Central memory CD4-positive, alpha-beta T cell (primary cell): Measurements from ENCODE around the gene KCNJ10.

Experiments used
- DNase-seq: peaks from one replicate; pipeline ENCODE4 v3.0.0; 2022

KCNJ10 gene

DNA sequence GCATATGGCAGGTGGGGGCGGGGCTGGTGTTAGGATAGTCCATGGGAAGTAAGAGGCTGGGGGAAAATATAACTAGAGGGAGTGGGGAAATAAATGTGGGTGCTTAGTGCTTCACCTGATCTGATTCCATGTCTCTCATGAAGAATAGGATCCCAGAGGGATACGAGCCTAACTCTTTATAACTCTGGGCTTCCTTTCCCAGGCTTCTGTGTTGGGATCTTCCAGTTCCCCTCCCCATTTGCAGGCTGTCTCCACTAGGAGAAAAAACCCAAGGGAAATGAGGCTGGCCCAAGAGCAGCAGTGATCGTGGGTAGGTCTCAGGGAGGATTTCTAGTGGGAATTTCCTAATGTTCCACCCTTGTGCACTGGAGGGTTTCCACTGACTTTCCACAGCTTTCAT lies 13.0 kb upstream of the KCNJ10 start:
- no peak for DNase-seq

DNA sequence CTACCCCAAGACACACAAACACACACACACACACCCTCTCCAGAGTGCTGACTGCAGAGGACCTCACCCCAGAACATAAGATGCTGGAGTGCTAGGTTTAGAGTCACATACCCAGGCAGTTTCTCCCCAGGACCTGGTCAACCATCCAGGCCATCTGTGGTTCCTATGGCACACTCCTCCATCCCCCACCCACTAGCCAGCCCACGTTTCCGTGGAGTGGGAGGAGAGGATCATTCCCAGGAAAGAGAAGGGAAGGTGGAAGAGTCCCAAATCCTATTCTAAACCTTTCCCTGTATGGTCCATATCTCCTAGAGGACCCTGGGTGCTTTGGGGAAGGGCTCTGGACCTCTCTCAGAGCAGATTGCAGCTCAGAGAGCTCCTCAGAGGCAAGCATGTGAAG lies 12.5 kb upstream of the KCNJ10 start:
- DNase-seq, result no peak

DNA sequence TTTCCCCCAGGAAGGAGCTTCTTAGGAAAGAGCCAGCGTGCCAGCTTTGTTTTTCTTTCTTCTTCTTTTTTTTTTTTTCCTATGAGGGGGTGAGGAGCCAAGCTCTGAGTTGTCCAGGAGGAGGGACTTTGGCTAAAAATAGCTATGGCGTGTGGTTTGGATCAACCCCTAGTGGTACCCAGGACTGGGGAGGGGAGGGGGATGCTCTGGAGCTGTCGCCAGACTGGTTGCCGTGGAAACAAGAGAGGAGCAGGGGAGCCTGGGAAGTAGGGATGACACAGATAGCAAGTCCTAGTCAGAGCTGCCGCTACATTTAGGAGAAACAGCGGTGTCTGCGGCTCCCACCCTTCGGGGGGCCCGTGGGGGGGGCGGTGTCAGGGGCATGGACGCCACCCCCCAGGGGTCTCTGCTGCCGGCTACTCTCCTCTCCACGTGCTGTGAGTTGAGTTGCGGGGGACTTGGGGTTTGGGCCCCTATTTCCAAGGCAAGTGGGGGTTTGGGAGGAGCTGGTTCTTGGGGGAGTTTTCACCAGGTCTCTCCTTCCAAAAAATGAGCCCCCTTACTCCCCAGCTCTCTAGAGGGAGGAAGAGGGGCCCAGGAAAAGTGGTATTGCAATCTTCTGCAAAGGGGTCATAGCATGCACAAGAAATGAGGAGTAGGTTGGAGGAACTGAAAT lies 11.4 kb upstream of the KCNJ10 start, which contains the start of gene KCNJ9:
Gene KCNJ9, plus strand, starts transcription at position 278 of the 676 bp plus-strand sequence. CDS start 2,493 bp downstream, outside the sequence.
- DNase-seq, result no peak

DNA sequence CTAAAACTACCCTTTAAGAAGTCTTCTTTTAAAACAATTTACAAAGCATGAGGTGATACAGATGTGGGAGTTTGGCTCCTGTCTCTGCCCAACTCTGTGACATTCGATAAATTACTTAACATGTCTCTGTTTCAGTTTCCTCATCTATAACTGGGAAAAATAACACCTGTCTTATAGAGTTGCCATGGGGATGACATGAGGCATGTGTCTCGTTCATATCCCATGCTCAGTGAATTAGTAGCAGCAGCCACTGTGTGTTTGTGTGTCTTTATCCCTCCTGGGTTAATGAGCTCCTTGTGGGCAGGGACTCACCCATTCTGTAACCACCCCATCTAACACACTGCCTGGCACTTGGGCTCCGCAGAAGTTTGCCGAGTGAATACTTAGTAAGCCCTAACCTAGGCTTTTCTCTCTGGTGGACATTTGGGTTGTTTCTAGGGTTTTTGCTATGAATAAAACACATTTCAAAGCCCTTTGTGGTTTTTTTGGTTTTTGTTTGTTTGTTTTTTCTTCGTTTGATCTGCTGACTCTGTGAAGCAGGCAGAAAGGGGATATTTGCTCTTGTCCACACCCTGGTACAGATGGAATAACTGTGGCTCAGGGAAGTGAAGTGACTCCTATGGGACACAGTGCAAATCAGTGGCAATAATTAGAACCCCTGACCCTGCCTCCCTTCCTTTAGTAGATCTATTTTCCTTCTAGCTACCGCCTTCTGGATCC lies 10.6 kb upstream of the KCNJ10 start:
- no peak for DNase-seq

DNA sequence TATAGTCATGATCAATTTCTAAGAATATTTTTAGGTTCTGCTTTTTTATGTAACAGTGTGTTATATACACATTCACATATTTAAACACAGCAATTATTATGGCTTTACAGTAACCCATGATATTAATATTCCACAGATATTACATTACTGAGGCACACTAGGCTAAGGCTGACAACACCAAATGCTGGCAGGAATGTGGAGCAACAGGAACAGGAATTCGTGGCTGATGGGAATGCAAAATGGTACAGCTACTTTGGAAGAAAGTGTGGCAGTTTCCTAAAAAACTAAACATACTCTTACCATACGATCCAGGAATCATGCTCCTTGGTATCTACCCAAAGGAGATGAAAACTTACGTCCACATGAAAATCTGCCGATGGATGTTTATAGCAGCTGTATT lies 9.5 kb upstream of the KCNJ10 start:
- DNase-seq, result no peak

DNA sequence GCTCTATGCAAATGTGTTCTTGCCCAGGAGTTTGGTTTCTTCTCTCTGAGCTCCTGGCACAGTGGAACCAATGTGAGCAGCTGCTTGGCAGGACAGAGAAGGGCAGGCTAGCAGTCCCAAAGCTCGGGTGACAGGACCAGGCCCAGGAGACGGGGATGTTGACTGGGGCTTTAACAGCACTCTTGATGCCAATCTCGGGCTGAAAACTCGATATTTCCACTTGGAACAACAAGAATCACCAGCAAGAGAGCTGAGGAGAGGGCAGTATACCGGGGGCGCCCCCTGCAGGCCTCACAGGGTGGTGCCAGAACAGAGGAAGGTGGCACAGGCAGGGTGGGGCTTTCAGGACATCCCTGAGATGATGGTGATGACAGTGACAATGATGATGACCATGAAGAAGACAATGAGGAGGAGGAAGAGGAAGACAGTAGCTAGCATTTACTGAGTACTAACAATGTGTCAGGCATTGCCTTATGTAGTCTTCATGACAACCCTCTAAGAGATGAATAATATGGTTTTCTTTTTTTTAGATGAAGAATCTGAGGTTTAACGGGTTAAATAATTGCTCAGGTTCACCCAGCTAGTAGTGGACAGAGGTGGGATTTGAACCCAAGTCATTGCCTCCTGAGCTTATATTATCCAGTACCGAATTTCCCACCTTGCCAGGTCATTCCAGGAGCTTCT lies 8.7 kb upstream of the KCNJ10 start:
- peak; percentile 46 for DNase-seq

DNA sequence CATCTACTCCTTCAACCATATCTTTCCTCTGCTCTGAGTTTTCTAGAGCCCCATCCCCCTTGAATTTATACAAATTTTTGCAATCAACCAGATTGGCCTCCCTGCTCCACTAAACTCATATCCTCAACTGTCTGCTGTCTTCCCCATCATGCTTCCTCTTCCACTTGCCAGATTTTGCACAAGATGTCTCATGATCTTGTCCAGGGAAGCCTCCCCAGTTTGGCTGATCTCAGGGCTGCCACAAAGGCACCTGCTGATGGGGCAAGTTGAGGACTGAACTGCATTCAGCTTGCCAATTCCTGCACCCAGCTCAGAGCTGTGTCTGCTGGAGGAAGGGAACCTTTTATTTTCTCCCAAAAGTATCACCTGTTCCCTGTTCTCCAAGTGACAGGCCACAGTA lies 7.5 kb upstream of the KCNJ10 start:
- no peak for DNase-seq

DNA sequence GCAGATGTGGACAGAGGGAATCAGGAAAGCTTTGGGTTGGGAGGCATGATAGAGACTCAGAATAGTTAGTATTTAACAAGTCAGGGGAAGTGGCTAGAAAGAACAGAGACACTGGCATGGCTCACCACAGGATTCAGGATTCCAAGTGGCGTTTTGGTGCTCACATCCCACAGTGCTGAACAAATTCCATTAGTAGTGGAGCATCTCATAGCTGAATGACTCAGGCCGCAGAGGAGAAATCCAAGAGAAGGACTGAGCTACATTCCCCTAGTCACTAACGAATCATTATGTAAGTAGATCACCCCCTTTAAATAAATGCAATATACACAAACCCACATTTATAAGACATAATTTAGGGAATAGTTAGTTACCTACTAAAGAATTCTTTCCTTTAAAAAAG lies 6.3 kb upstream of the KCNJ10 start:
- DNase-seq, result no peak

DNA sequence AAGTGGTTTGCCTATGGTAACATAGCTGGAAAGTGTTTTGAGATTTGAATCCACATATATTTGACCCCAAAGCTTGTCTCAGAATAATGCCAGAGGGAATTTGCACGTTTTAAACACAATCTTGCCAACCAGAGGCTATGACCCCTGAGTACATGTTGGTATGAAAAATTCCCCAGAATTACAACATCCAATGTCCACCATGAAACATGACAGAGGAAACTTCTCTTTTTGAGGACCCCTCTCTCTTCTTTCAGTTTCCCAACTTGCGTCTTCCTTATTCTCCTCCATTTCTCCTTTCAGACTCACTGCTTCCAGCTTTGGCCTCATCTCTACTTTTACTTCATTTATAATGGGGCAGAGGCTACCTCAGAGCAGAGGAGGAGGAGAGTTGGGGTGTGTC lies 5.9 kb upstream of the KCNJ10 start:
- DNase-seq, result no peak

DNA sequence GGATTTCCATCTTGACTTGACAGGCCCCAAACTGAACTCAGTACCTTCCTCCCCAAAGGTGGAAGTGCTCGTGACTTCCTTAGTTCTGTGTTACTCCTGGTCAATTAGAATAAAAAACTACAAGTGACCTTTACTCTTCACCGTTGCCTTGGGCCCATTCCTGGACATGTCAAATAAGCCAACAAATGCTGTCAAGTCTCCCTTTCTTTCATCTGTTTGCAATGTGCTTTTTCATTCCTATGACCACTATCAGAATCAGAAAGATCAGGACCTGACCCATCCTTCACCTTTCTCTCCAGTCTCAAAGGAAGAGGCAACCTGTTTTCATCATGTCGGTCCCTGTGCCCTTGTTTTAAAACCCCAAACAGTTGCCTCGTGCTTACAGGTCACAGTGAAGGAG lies 4.9 kb upstream of the KCNJ10 start:
- no peak for DNase-seq

DNA sequence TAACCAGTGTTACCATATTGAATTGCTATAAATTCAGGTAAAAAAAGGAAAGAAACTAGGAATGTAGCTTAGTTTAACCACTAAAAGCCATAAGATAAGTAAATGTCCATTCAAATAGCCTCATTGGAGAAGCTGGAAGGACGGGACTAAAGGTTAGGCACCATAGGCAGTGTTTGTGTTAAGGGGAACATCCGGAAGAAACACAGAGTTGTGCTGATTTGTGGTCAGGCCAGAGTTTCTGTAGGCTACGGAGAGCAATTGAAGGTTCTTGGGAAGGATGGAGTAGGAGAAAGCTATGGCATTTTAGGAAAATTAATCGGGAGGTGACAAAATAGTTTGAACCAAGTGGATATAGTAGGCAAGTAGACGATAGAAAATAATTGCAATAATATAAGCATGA lies 1.3 kb upstream of the KCNJ10 start:
- no peak for DNase-seq

DNA sequence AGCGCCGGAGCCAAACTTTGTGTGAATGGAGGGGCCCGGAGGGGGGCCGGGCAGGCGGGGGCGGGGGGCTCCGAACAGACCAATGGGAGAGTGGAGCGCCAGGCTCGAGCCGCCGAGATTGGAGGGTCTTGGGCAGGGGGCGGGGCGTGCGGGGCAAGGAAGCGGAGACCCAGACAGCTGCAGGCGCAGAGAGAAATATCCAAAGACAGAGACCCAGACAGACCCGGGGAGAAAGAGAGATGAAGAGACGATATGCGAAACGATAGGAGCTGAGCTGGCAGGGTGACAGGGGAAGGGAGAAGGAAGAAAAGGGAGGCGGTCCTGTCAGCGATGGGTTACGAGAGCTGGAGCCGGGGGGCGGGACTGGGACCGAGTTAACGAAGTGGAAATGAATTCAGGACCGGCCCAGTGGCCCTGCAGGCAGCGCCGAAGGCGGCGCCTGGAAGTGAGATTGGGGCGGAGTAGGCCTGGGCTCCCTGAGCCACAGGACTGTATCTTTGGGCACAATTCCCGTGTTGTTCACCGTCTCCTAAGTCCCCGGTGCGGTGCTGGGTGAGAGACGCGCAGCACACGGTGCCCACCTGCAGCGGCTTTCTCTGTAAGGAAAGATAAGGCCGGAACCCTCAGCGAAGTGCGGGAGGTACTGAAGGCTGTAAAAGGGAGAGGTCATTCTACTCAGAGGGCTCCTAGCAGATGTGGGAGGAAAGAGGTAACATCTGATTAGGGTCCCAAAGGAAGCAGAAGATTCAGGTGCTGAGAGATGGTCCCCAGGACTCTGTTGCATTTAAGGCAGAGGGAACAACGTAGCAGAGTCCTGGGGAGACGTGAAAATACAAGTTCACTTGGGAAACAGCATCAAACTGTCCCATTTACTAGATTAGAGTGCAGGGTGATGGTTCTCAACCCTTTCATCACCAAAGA lies 543 bp upstream of the KCNJ10 start:
- DNase-seq, result peak; percentile 40

DNA sequence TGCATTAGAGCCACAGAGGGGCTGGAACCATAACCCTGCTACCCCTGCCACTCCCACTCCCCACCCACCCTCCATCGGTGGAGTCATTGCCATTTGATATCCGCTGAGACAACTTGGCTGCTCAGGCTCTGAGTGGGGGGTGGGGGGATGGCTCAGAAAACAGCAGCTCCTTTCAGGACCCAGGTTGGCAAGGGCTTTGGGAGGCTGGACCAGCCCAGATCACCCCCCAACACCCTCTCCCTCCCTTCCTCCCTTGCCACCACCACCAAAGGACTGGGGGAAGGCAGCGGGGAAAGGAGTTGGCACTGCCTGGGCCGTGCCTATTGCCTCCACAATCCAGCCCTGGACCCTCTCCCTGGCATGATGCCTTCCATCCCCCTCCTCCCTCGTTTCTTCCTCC lies 1.7 kb downstream of the KCNJ10 start:
- DNase-seq, result no peak

DNA sequence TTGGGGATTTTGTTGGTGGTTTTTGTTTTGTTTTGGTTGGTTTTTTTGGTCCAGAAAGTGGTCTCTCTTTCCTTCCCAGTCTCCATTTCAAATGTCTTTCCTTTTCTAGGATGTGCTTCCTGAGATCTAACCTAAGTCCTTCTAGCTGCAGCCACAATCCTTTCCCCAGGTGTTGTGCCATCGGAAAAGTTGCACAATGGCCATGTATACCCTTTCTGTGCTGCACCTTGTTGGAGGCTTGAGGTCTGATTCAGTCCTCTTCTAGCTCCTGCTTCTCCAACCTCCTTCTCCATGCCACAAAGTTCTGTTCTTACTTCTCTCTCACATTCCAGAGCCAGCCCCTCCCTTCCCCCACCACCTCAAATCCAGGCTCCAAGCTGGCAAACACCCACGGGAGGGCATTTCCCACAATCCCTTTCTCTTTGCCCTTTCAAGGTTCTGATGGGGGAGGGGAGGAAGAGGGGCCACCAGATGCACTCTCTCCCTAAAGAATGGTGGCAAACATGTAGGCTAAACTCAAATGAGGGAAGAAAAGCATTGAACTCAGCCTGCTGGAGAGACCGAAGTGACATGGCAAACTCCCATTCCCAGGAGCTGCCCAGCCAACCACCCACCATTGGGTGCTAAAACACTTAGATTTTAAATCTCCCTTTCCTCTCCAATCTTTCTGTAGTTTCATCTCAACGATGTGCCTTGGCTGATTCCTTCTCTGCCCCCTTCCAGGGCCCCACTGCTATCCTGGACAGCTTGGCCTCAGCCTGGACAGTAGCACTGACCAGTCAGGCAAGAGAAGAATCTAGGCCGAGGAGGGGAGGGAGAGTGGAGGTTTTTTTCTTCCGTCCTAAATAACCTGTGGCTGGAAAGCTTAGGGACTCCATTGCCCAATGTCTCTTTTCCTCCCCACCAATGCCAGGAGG lies 2.9 kb downstream of the KCNJ10 start:
- DNase-seq, result no peak

DNA sequence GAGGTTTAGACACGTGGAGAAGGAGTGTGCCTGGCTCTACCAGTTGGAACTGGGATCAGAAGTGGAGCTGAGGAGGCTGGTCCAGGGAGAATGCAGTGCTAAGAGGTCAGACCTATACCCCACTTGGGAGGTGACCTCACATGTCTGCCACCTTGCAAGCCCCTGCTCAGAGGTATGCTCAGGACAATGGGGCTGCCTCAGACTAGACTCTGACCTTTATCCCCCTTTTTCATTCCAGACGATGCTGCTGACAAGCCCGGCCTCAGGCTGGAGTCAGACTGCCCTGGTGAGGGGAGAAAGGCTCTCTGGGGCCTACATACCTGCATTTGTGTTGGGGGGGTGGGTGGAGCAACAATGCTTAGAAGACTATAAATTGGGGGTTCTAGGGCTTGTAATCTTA lies 5.2 kb downstream of the KCNJ10 start:
- no peak for DNase-seq

DNA sequence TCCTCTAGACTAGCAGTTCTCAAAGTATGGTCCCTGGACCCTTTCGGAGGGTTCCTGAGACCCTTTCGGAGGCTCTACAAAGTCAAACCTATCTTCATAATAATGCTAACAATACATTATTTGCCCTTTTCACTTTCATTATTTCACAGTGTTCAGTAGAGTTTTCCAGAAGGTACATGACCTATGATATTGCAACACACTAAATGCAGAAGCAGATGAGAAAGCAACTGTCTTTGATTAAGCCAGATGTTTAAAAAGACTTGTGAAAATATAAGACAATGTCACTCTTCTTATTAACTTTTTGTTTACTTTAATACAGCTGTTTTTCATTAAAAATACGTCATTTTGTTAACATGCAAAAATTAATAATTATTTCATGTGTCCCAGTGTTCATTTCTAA lies 5.8 kb downstream of the KCNJ10 start:
- no peak for DNase-seq

DNA sequence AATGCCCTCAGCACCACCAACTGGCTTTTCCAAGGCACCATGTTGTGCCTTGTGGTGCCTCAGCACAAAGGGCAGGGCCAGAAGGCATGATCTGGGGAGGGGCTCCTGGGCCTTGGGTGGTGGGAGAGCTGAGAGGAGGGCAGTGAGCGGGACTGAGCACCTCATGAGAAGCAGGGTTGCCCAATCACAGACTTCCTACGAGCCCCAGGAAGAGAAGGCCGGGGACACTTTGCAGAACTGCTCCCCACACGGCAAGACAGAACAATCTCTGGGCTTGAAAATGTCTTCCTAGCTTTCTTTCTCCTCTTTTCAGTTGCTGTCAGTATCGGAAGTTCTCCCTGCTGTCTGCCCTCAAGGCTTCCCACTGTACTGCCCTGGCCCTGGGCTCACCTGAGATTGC lies 6.8 kb downstream of the KCNJ10 start:
- no peak for DNase-seq

DNA sequence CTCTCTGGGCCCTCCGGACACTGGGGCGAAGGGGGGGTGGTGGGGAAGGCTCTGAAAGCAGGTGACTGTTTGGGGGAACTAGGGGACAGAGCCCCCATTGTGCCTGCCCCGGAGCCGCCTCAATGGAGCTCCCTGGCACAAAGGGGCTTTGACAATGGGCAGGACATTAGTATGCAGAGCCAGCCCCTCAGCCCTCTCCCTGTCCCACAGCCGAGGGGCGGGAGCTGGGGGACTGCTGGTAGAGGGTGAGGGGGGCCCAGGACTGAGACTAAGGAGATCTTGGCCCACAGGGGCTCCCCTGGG lies 7.8 kb downstream of the KCNJ10 start:
- DNase-seq, result no peak

DNA sequence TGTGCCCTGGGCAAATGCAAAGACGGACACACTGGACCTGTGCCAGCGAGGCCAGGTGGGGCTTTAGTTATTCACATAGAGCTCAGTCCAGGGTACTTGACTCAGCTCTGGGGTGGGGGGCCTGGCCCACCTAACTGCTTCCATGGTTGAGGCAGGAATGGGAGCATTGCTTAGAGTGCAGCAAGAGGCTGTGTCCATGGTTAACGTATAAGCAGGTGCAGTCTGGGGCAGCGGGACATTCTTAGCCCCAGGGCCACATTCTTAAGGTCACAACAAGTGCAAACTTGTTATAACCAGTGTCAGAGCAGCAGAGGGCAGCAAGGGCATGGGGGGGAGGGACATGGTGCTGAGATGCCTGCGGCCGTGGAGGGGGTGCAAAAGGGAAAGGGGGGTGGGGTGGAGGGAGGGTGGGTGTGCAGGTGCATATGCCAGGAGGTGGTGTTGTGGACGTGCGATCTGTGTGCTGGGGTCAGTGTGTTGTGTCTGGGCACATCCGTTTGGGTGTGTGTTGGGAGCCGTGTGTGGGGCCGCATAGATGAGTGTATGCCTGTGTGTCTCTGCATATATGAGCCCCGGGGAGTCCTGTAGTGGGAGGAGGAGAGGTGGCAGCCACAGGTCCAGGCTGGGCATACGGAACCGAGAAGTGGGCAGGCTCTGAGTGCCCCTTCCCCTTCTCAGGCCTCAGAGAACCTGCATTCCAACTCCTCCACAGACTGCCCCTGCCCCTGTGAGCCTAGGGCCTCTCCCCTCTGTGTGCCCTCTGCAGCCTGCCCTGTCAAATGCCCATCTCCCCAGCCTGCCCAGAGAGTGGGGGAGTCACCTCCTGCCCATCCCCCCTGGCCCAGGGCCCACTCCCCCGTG lies 8.4 kb downstream of the KCNJ10 start:
- no peak for DNase-seq

DNA sequence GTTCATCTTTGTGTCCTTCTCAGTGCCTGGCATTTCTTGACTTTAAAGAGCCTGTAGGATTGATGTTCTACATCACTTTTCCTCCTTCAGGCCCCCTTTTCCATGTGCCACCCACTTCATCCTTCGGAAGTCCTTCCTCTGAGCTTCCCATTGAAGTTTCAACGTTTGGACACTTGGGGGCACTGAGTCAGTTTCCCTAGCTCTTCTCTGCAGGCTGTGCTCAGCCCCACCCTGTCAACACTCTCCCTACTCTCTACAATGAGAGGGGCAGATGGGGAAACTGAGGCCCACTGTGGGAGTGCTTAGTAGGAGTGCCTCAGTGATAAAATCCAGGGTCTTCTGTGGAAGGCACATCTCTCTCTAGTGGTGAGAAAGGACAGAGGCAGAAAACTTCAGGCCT lies 11.9 kb downstream of the KCNJ10 start:
- no peak for DNase-seq

DNA sequence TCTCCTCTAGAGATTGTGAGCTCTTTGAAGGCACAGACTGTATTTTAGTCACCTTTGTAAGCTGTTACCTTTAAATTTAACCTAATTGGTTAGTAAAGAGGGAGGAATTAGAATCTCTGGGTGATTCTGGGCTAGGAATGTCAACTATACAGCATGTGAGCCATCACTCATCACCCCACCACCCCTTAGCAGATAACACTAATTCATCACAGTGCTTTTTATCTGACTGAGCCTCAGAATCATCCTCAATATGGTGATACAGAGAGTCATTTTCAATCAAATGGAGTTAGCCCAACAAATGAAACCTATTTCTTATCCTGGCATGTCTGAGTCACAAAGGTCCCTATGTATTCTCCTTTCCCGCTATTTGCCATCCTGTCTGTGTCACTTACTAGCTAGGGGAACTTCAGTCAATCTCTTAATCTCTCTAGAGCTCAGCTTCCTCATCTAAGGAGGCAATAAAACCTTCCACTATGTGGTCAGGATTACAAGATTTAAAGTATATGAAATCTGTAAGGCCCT lies 13.3 kb downstream of the KCNJ10 start:
- DNase-seq, result no peak
